Heart left ventricle (tissue), 16 donors: Measurements from ENCODE around the gene PRAMEF12. TPM values are rescaled to one million over a fixed set of nuclear protein-coding genes. Genes with fewer than 3 reads are reported as not detected.

ENCODE experiments used
- ATAC-seq, 4 donors: fragments of 200-7000 bp; cut with Tn5 transposase; one replicate each; pipeline ENCODE4 v1.9.1; 2020 to 2022; ENCODE audit warnings: moderate library complexity in 4 of 4, mild to moderate bottlenecking in 3 of 4, moderate number of reproducible peaks in 1 of 4
- DNase-seq, 5 donors: peaks; one replicate each; pipeline ENCODE4 v3.0.0-alpha.2; 2020
- H3K27ac ChIP-seq, 12 donors: fragments of 200-600 bp; sonication (generic) in 4 of 12; one replicate each; pipeline versions ENCODE4 v1.5.0 to v1.8.0; 2016 to 2022; ENCODE audit warnings: mild to moderate bottlenecking in 2 of 12
- H3K27me3 ChIP-seq, 9 donors: fragments of 200-600 bp; sonication (generic) in 2 of 9; one replicate each; pipeline versions ENCODE4 v1.5.1 to v1.8.0; 2016 to 2022; ENCODE audit warnings: mild to moderate bottlenecking in 3 of 9
- H3K36me3 ChIP-seq, 9 donors: fragments of 200-600 bp; sonication (generic) in 2 of 9; one replicate each; pipeline versions ENCODE4 v1.5.0 to v1.8.0; 2018 to 2022; ENCODE audit warnings: mild to moderate bottlenecking in 2 of 9
- H3K4me1 ChIP-seq, 12 donors: fragments of 200-600 bp; sonication (generic) in 4 of 12; one replicate each; pipeline versions ENCODE4 v1.5.0 to v1.8.0; 2016 to 2022; ENCODE audit warnings: mild to moderate bottlenecking in 3 of 12
- H3K4me3 ChIP-seq, 12 donors: fragments of 200-600 bp; sonication (generic) in 4 of 12; one replicate each; pipeline versions ENCODE4 v1.5.0 to v1.8.0; 2017 to 2022; ENCODE audit warnings: mild to moderate bottlenecking in 9 of 12, moderate library complexity in 4 of 12
- H3K9me3 ChIP-seq, 12 donors: fragments of 200-600 bp; sonication (generic) in 4 of 12; one replicate each; pipeline versions ENCODE4 v1.5.0 to v1.8.0; 2016 to 2022; ENCODE audit warnings: mild to moderate bottlenecking in 1 of 12
- CTCF ChIP-seq, 12 donors: fragments of 200-600 bp; sonication (generic) in 4 of 12; IDR thresholded peaks; one replicate each; pipeline versions ENCODE4 v1.5.0 to v1.8.0; 2018 to 2022; ENCODE audit warnings: antibody characterized with exemption in 12 of 12, mild to moderate bottlenecking in 5 of 12
- POLR2A ChIP-seq, 2 donors: fragments of 450-650 bp; IDR thresholded peaks; one replicate each; pipeline ENCODE4 v1.6.1; 2017; ENCODE audit warnings: antibody characterized with exemption in 2 of 2, mild to moderate bottlenecking in 2 of 2, moderate library complexity in 2 of 2
- WGBS, 4 donors: extraction: QIAGEN DNeasy Blood & Tissue Kit in 2 of 4; methylation state at CpG; one replicate each; pipeline versions ENCODE4 v1.1.5 to v1.1.7; 2013 to 2018; 5-methylcytosine and 5-hydroxymethylcytosine counted together
- intact Hi-C, 10 donors: fragments of 100-400 bp; cut with DNase I; formaldehyde crosslinking; loops; one replicate each; pipeline versions ENCODE4 v1.11.1 to v1.14.2; 2022
- polyA plus RNA-seq, 2 donors: library from polyadenylated mRNA; stranded (reverse); fragments of 200-250 nt; gene quantifications; one replicate each; pipeline ENCODE4 v1.2.3, GENCODE V29; 2013
- total RNA-seq, 9 donors: library from RNA; depleted of rRNA in 2 of 9; stranded (reverse); fragments of >200 nt in 2 of 9; fragmentation: NEBNext Ultra II Directional in 3 of 9; extraction: Animal tissue kit (Norgen Biotek cat#: 25700) in 3 of 9; gene quantifications; one replicate each; pipeline versions ENCODE4 v1.1.0 to v1.2.4, GENCODE V29; 2016 to 2023
- donor health status: ischemic (EF 13 %, LVEDD 7.1; RV severe dilation, severe dysfunction).
- donor health status: healthy with polysubstance abuse.
- donor health status: DM: no; HTN: yes; CAD: no.
- donor health status: DM: no; HTN: no; CAD: no.
- donor health status: ischemic (EF 25% LVEDD 6.9; RV normal size, moderate dysfunction).
- donor health status: ischemic (EF 25% LVEDD 5.7; RV mildly dilated, moderate dysfunction).
- donor health status: healthy.
- donor health status: DM: yes; HTN: yes; CAD: no.
- donor health status: ischemic (EF 35%, LVEDD 5.7; RV mildly dilated, moderate dysfunction).
- donor health status: nonischemic (EF 11% LVEDD 7.7; RV severe dilation, severe dysfunction).
- donor health status: DM: yes; HTN: yes; CAD: no.
- donor health status: PGD.
- donor health status: ischemic (EF 29% LVEDD 5.4; RV normal size, mild dysfunction).
- donor health status: nonischemic (EF 23%, LVEDD 6.1; RV moderate dilation, normal function).

The PRAMEF12 gene
- total and polyA plus RNA-seq, 11 donors, result not detected

GRCh38 chr1:12774801-12775345 is 1.3 kb downstream of the PRAMEF12 start:
- peaks cover 0 to 33% (median 8%) of the 10 kb centered on the region in 9 donors for H3K27me3 ChIP-seq
- peaks cover 0 to 4% (median 0%) of the 10 kb centered on the region in 12 donors for H3K9me3 ChIP-seq
- H3K36me3 ChIP-seq, result no peaks in the 10 kb centered on the region
- ATAC-seq (no peak), DNase-seq (no peak)
- TF ChIP-seq POLR2A (IDR thresholded peaks at IDR 0.05), result no peak
- WGBS, 4 donors, result 55 to 77% (median 70%) methylated on average over 1 to 5 of the region's 5 CpGs
- H3K27ac ChIP-seq, result no peak overlapping the region
- H3K4me3 ChIP-seq, result no peak overlapping the region
- intact Hi-C loops, result no loop called here
- no peaks in the 10 kb centered on the region for H3K4me1 ChIP-seq

GRCh38 chr1:12775443-12775842 is 1.9 kb downstream of the PRAMEF12 start:
- intact Hi-C loops, result no loop called here
- no peak for TF ChIP-seq POLR2A (IDR thresholded peaks at IDR 0.05)
- no peak for TF ChIP-seq CTCF (IDR thresholded peaks at IDR 0.05)
- no peak for ATAC-seq
- H3K9me3 ChIP-seq, result peaks cover 0 to 4% (median 0%) of the 10 kb centered on the region in 12 donors
- no peak overlapping the region for H3K4me3 ChIP-seq
- no peaks in the 10 kb centered on the region for H3K36me3 ChIP-seq
- 70 to 75% (median 72%) methylated on average over 8 of the region's 8 CpGs for WGBS, 4 donors
- H3K27ac ChIP-seq, result no peak overlapping the region
- peaks cover 0 to 27% (median 7%) of the 10 kb centered on the region in 9 donors for H3K27me3 ChIP-seq
- H3K4me1 ChIP-seq, result no peaks in the 10 kb centered on the region
- DNase-seq, result no peak

- TF ChIP-seq CTCF (IDR thresholded peaks at IDR 0.05), result no peak
- no peaks in the 10 kb centered on the region for H3K4me1 ChIP-seq
- WGBS, 4 donors, result 84 to 87% (median 85%) methylated on average over 7 to 15 of the region's 15 CpGs
- ATAC-seq, result no peak
- no peak overlapping the region for H3K27ac ChIP-seq
- peaks cover 0 to 12% (median 0%) of the 10 kb centered on the region in 9 donors for H3K27me3 ChIP-seq
- H3K4me3 ChIP-seq, result no peak overlapping the region
- no peak for DNase-seq
- intact Hi-C loops, result no loop called here
- H3K9me3 ChIP-seq, result peaks cover 0 to 4% (median 0%) of the 10 kb centered on the region in 12 donors
- H3K36me3 ChIP-seq, result no peaks in the 10 kb centered on the region
Observed at GRCh38 chr1:12776801-12777557, 3.4 kb downstream of the PRAMEF12 start.

- 74 to 88% (median 81%) methylated on average over 4 of the region's 4 CpGs for WGBS, 4 donors
- Histone ChIP-seq H3K4me1 (no peaks in the 10 kb centered on the region), H3K27ac (no peak overlapping the region), H3K36me3 (no peaks in the 10 kb centered on the region), H3K27me3 (peaks cover 0 to 10% (median 0%) of the 10 kb centered on the region in 9 donors), H3K4me3 (no peak overlapping the region), H3K9me3 (peaks cover 0 to 4% (median 0%) of the 10 kb centered on the region in 12 donors)
- ATAC-seq, result no peak
- intact Hi-C loops, result no loop called here
- DNase-seq, result no peak
- TF ChIP-seq CTCF (IDR thresholded peaks at IDR 0.05) (no peak), POLR2A (IDR thresholded peaks at IDR 0.05) (no peak)
Observed at GRCh38 chr1:12778061-12778460, 4.5 kb downstream of the PRAMEF12 start.
